Lower leg skin (tissue), 4 donors: ENCODE data around the gene OR52I1. TPM values are rescaled to one million over a fixed set of nuclear protein-coding genes. Genes with fewer than 3 reads are reported as not detected.

Experiments
- DNase-seq, 2 donors: peaks; one replicate each; pipeline ENCODE4 v3.0.0-alpha.2; 2019; ENCODE audit warnings: low spot score in 2 of 2
- H3K4me3 ChIP-seq: fragments of 200-600 bp; sonication (generic); 2 replicates; pipeline ENCODE4 v1.5.1; 2017; ENCODE audit warnings: mild to moderate bottlenecking, low read depth; ENCODE audit not compliant: poor library complexity, severe bottlenecking
- POLR2A ChIP-seq, 2 donors: fragments of 450-650 bp; IDR thresholded peaks; one replicate each; pipeline ENCODE4 v1.6.1; 2016 to 2017; ENCODE audit warnings: antibody characterized with exemption in 2 of 2, mild to moderate bottlenecking in 1 of 2, moderate library complexity in 1 of 2
- WGBS, 2 donors: methylation state at CpG; one replicate each; pipeline ENCODE4 v1.1.5; 2018; 5-methylcytosine and 5-hydroxymethylcytosine counted together
- intact Hi-C: fragments of 100-400 bp; cut with DNase I; formaldehyde crosslinking; loops from one replicate; pipeline ENCODE4 v1.15.0; 2023; ENCODE audit warnings: low total_unique reads
- total RNA-seq, 4 donors: library from RNA; depleted of rRNA; stranded (reverse); fragments of >200 nt; gene quantifications; one replicate each; pipeline ENCODE4 v1.1.0, GENCODE V29; 2016
- TF ChIP-seq, protein P1 (sequence below), 3 donors: fragments of 450-650 bp; IDR thresholded peaks; one replicate each; pipeline ENCODE4 v1.5.1; 2016; ENCODE audit warnings: antibody characterized with exemption in 3 of 3, mild to moderate bottlenecking in 3 of 3, moderate library complexity in 2 of 3

OR52I1 gene
- total RNA-seq, 4 donors from 2014 or later, result not detected

DNA sequence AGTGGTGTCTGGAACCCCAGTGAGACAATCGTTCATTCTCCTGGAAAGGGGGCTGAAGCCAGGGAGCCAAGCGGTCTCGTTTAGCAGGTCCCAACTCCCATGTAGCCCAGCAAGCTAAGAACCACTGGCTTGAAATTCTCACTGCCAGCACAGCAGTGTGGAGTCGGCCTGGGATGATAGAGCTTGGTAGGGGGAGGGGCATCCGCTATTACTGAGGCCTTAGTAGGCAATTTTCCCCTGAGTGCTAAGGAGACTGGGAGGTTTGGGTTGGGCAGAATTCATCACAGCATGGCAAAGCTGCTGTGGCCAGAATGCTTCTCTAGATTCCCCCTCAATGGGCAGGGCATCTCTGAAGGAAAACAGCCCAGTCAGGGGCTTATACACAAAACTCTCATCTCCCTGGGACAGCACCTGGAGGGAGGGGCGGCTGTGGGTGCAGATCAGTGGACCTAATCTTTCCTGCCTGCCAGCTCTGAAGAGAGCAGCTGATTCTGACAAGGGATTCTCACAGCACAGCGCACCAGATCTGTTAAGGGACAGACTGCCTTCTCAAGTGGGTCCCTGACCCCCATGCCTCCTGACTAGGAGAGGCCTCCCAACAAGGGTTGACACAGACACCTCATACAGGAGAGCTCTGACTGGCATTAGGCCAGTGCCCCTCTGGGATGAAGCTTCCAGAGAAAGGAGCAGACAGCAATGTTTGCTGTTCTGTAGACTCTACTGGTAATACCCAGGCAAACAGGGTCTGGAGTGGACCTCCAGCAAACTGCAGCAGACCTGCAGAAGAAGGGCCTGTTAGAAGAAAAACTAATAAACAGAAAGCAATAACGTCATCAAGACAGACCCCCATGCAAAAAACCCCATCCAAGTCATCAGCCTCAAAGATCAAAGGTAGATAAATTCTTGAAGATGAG is 34.1 kb upstream of the OR52I1 start:
- WGBS, 2 donors, result 55 to 60% methylated on average over 7 to 8 of the region's 8 CpGs
- no peak overlapping the region for H3K4me3 ChIP-seq
- no peak for DNase-seq
- intact Hi-C loops, result no loop called here
- no peak for TF ChIP-seq POLR2A (IDR thresholded peaks at IDR 0.05)
- TF ChIP-seq, protein P1, sequence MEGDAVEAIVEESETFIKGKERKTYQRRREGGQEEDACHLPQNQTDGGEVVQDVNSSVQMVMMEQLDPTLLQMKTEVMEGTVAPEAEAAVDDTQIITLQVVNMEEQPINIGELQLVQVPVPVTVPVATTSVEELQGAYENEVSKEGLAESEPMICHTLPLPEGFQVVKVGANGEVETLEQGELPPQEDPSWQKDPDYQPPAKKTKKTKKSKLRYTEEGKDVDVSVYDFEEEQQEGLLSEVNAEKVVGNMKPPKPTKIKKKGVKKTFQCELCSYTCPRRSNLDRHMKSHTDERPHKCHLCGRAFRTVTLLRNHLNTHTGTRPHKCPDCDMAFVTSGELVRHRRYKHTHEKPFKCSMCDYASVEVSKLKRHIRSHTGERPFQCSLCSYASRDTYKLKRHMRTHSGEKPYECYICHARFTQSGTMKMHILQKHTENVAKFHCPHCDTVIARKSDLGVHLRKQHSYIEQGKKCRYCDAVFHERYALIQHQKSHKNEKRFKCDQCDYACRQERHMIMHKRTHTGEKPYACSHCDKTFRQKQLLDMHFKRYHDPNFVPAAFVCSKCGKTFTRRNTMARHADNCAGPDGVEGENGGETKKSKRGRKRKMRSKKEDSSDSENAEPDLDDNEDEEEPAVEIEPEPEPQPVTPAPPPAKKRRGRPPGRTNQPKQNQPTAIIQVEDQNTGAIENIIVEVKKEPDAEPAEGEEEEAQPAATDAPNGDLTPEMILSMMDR (IDR thresholded peaks at IDR 0.05), result no peak

DNA sequence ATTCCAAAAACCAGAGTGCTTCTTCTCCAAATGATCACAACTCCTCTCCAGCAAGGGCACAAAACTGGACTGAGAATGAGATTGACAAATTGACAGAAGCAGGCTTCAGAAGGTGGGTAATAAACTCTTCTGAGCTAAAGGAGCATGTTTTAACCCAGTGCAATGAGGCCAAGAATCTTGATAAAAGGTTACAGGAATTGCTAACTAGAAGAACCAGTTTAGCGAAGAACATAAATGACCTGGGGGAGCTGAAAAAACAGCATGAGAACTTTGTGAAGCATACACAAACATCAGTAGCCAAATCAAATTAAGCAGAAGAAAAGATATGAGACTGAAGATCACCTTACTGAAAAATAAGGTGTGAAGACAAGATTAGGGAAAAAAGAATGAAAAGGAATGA is 33.4 kb upstream of the OR52I1 start:
- WGBS, 2 donors, result 32 to 84% methylated on average over 1 of the region's 1 CpG
- no peak for TF ChIP-seq POLR2A (IDR thresholded peaks at IDR 0.05)
- TF ChIP-seq, protein P1 (IDR thresholded peaks at IDR 0.05), result no peak
- intact Hi-C loops, result no loop called here
- no peak for DNase-seq
- H3K4me3 ChIP-seq, result no peak overlapping the region

DNA sequence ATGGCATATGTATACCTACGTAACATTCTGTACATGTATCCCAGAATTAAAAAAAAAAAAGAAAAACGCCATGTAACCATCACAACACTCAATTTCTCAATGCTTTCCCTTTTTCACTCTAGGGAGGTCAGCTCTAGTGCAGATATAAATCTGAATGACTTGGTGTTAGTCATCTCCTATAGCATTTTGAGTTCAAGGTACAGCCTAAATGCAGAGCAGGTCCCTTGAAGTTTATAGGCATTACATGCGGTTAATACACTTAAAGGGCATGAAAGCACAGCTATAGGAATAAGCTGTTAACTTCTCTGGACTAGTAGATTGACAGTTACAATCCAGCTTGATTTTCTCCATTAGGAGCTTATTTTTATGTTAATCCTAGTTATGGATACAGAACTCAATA is 28.5 kb upstream of the OR52I1 start:
- intact Hi-C loops, result no loop called here
- WGBS, 2 donors, result 77 to 82% methylated on average over 3 of the region's 3 CpGs
- DNase-seq, result no peak
- H3K4me3 ChIP-seq, result no peak overlapping the region
- TF ChIP-seq, protein P1 (IDR thresholded peaks at IDR 0.05), result no peak
- no peak for TF ChIP-seq POLR2A (IDR thresholded peaks at IDR 0.05)

DNA sequence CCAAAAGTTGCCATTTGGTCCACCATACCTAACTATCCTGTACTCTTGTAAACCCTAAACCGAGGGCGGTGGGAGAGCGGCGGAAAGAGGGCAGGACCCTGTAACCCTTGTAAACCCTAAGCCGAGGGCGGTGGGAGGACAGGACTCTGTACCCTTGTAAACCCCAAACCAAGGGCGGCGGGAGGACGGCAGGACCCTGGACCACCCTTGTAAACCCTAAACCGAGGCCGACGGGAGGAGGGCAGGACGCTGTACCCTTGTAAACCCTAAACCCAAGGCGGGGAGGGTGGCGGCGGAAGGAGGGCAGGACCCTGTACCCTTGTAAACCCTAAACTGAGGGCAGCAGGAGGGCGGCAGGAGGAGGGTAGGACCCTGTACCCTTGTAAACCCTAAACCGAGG is 24.8 kb upstream of the OR52I1 start:
- no peak for TF ChIP-seq POLR2A (IDR thresholded peaks at IDR 0.05)
- TF ChIP-seq, protein P1 (IDR thresholded peaks at IDR 0.05), result no peak
- DNase-seq, result no peak
- WGBS, 2 donors, result 93 to 96% methylated on average over 18 of the region's 18 CpGs
- intact Hi-C loops, result no loop called here
- no peak overlapping the region for H3K4me3 ChIP-seq

DNA sequence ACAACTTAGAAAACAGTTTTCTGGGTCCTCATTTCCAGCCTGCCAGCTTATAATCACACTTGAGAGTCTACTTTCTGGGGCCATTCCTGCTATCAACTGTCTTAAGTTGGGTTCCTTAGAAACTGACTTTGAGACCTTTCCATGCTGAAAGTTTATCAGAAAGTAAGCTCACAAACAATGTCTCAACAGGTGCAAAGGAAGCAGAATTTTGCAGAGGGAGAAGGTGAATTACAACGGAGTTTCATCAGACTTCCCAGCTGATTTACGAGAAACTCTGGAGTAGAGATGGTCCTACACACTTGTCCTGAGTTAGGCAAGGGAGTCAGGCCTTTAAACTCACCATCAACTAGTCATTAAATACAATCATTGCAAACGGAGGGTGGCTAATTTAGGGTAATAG is 17.0 kb upstream of the OR52I1 start:
- intact Hi-C loops, result no loop called here
- 61 to 69% methylated on average over 3 of the region's 3 CpGs for WGBS, 2 donors
- no peak for TF ChIP-seq POLR2A (IDR thresholded peaks at IDR 0.05)
- TF ChIP-seq, protein P1 (IDR thresholded peaks at IDR 0.05), result no peak
- DNase-seq, result no peak
- no peak overlapping the region for H3K4me3 ChIP-seq
